ENCODE data around the gene SUN5. TPM values are rescaled to one million over a fixed set of nuclear protein-coding genes. Genes with fewer than 3 reads are reported as not detected.
"Not testable (repeated sequence)": the region's sequence is repeated elsewhere in the genome, so short reads cannot be mapped to it uniquely, and the experiment has no call there.

SUN5 gene
- total and polyA plus RNA-seq, 3 experiments from 2014 or later = not detected

DNA sequence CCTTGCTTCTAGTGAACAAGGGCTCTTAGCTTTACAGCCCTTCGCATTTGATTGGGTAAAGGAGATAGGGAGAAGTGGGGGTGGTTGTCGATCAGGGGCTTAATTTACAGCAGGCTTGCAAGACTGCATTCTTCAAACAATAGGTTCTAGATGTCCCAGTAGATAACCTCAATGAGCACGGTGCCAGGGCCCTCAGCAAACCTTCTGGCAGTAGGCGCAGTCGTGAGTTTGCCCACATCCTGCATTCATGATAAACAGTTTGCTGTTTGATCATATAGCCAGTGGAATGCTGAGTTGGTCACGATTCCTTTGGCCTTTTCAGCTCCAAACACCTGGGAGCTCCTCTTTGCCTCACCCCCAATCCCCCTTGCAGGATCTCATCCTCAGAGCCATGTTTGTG is 27.5 kb downstream of the SUN5 start:
- H3K4me1 ChIP-seq (ENCODE audit: insufficient read depth, low read length) = peaks cover 58% of the 10 kb centered on the region
- Mint-ChIP-seq H3K4me3 (peak overlapping the region in 1 of 7 donors; percentile 44), H3K4me1 (peaks cover 14 to 20% (median 19%) of the 10 kb centered on the region in 3 donors), H3K36me3 (peaks cover 0 to 6% (median 0%) of the 10 kb centered on the region in 3 donors), H3K27ac (peak overlapping the region in 7 of 8 donors; percentile 68 to 95 (median 85)), H3K9me3 (peaks cover 0 to 11% (median 8%) of the 10 kb centered on the region in 5 donors), H3K27me3 (no peaks in the 10 kb centered on the region)
- no peaks in the 10 kb centered on the region for H3K27me3 ChIP-seq (ENCODE audit: insufficient read depth, low read length, poor library complexity, severe bottlenecking)
- peak in 1 of 5 donors; percentile 41 for DNase-seq
- no peaks in the 10 kb centered on the region for H3K36me3 ChIP-seq (ENCODE audit: insufficient read depth, low read length)
- peaks cover 15% of the 10 kb centered on the region for H3K9me3 ChIP-seq (ENCODE audit: low read length)
- no peak overlapping the region for H3K27ac ChIP-seq (ENCODE audit: low read depth, low read length)
- ChIA-PET POLR2A (no interaction called here), CTCF (interaction anchor here (1.3 to 2.0 kb wide), 3 partner anchors 10 to 120 kb away, joined by 3 to 5 read pairs (median 3); no protein-coding TSS in a partner anchor)
- no peak overlapping the region for H3K4me3 ChIP-seq (ENCODE audit: low read length)

DNA sequence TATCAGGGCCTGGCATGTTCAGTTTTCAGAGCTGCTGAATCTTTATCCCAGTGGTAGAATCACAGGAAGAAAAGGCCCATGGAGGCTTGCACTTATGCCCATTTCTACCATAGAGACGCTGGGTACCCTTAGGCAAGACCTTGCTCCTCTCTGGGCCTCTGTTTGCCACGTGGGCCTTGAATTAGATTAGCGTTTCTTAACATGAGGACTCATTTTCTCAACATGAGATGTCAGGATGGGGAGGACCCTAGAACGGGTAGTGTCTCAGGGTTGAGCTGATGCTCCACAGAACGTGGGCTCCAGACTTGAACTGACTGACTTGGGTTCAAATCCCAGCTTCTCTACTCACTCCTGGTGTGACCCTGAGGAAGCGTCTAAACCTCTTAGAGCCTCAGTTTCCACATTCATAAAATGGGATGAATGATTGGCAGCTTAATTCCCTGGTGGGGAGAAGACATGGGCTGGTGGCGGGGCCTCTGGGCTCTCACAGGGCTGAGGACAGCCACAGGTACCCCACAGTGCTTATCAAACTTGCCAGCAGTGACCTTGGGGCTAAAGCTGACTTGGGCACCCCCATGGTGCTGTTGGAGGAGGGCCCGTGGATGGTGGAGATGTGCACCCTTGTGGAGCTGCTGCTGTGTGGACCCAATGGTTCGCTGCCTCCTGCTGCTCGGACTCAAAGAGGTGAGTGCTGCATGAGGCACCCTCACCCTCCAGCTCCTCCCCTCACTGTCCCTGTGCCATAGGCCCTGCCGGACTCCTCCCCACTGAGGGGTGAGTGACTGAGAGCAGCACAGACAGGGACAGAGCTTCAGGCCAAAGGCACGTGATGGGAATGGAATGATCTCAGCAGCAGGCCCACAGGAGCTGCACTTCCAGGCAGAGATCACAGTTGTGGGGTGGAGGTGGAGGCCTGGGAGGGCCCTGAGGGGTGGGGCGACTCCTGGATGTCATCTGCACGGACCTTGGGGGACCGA is 28.2 kb downstream of the SUN5 start:
- H3K27ac ChIP-seq (ENCODE audit: low read depth, low read length) = no peak overlapping the region
- no peaks in the 10 kb centered on the region for H3K27me3 Mint-ChIP-seq

DNA sequence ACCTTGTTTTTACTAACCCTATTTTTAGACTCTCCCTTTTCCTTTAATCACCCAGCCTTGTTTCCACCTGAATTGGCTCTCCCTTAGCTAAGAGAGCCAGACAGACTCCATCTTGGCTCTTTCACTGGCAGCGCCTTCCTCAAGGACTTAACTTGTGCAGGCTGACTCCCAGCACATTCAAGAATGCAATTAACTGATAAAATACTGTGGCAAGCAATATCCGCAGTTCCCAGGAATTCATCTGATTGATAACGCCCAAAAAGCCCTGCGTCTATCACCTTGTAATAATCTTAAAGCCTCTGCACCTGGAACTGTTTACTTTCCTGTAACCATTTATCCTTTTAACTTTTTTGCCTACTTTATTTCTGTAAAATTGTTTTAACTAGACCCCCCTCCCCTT is 29.1 kb downstream of the SUN5 start:
- peaks cover 0 to 11% (median 8%) of the 10 kb centered on the region in 5 donors for H3K9me3 Mint-ChIP-seq
- H3K27ac ChIP-seq (ENCODE audit: low read depth, low read length); H3K27me3 Mint-ChIP-seq; H3K36me3 ChIP-seq (ENCODE audit: insufficient read depth, low read length); H3K4me3 ChIP-seq (ENCODE audit: low read length); H3K27me3 ChIP-seq (ENCODE audit: insufficient read depth, low read length, poor library complexity, severe bottlenecking); POLR2A ChIA-PET; H3K36me3 Mint-ChIP-seq; DNase-seq: not testable (repeated sequence)
- H3K27ac Mint-ChIP-seq = peak overlapping the region in 2 of 8 donors; percentile 57 to 69
- peaks cover 14 to 23% (median 15%) of the 10 kb centered on the region in 3 donors for H3K4me1 Mint-ChIP-seq
- CTCF ChIA-PET = interaction anchor here (2.0 kb wide), 1 partner anchor 8 kb away, joined by 5 read pairs; no protein-coding TSS in a partner anchor
- peak overlapping the region in 1 of 7 donors; percentile 12 for H3K4me3 Mint-ChIP-seq
- H3K9me3 ChIP-seq (ENCODE audit: low read length) = peaks cover 15% of the 10 kb centered on the region
- peaks cover 74% of the 10 kb centered on the region for H3K4me1 ChIP-seq (ENCODE audit: insufficient read depth, low read length)

More for the DNA sequence above, 28.2 kb downstream of the SUN5 start:
- ChIA-PET POLR2A (interaction anchor here (0.8 kb wide), 1 partner anchor 10 kb away, joined by 3 read pairs; no protein-coding TSS in a partner anchor), CTCF (interaction anchor here (2.0 kb wide), 1 partner anchor 9 kb away, joined by 5 read pairs; no protein-coding TSS in a partner anchor)
- H3K4me1 Mint-ChIP-seq = peaks cover 12 to 20% (median 19%) of the 10 kb centered on the region in 3 donors
- peaks cover 0 to 6% (median 0%) of the 10 kb centered on the region in 3 donors for H3K36me3 Mint-ChIP-seq
- peak overlapping the region in 1 of 7 donors; percentile 44 for H3K4me3 Mint-ChIP-seq
- Histone ChIP-seq H3K9me3 (ENCODE audit: low read length) (peaks cover 15% of the 10 kb centered on the region), H3K4me1 (ENCODE audit: insufficient read depth, low read length) (peaks cover 65% of the 10 kb centered on the region), H3K36me3 (ENCODE audit: insufficient read depth, low read length) (no peaks in the 10 kb centered on the region), H3K27me3 (ENCODE audit: insufficient read depth, low read length, poor library complexity, severe bottlenecking) (no peaks in the 10 kb centered on the region), H3K4me3 (ENCODE audit: low read length) (peak overlapping the region; percentile 38)
- H3K9me3 Mint-ChIP-seq = peaks cover 0 to 11% (median 8%) of the 10 kb centered on the region in 5 donors
- no peak for DNase-seq
- H3K27ac Mint-ChIP-seq = peak overlapping the region in 7 of 8 donors; percentile 57 to 95 (median 84)

DNA sequence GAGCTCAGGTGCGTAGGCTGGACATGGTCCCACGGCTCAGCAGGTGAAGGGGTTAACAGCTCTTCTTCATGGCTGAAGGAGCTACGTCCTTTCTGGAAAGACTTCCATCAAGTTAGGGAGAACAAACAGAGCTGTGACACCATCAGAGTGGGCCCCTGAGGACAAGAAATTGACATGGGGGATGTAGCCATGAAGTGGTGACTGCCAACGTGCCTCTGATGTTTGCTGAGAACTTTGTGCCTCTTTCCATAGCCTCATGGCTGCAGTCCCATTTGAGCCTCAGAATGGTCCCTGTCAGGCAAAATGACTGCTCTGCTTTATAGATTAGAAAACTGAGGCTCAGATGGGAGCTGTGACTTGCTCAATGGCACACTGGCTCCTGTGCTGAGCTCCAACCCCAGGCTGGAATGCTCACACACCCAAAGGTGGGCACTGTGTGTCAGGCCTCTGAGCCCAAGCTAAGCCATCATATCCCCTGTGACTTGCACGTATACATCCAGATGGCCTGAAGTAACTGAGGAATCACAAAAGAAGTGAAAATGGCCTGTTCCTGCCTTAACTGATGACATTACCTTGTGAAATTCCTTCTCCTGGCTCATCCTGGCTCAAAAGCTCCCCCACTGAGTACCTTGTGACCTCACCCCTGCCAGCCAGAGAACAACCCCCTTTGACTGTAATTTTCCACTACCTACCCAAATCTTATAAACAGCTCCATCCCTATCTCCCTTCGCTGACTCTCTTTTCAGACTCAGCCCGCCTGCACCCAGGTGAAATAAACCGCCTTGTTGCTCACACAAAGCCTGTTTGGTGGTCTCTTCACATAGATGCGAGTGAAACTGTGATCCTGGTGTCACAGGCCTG is 29.8 kb downstream of the SUN5 start:
- H3K27me3 Mint-ChIP-seq; H3K4me3 ChIP-seq (ENCODE audit: low read length); H3K27me3 ChIP-seq (ENCODE audit: insufficient read depth, low read length, poor library complexity, severe bottlenecking); H3K27ac ChIP-seq (ENCODE audit: low read depth, low read length); H3K36me3 Mint-ChIP-seq; H3K36me3 ChIP-seq (ENCODE audit: insufficient read depth, low read length); DNase-seq; POLR2A ChIA-PET; H3K4me3 Mint-ChIP-seq: not testable (repeated sequence)
- Mint-ChIP-seq H3K9me3 (peaks cover 0 to 11% (median 8%) of the 10 kb centered on the region in 5 donors), H3K4me1 (peaks cover 12 to 30% (median 22%) of the 10 kb centered on the region in 3 donors), H3K27ac (peak overlapping the region in 2 of 8 donors; percentile 57 to 69)
- CTCF ChIA-PET = interaction anchor here (0.6 to 1.5 kb wide), 4 partner anchors 9 to 30 kb away, joined by 3 to 4 read pairs (median 3); no protein-coding TSS in a partner anchor
- H3K9me3 ChIP-seq (ENCODE audit: low read length) = peaks cover 15% of the 10 kb centered on the region
- peaks cover 81% of the 10 kb centered on the region for H3K4me1 ChIP-seq (ENCODE audit: insufficient read depth, low read length)

DNA sequence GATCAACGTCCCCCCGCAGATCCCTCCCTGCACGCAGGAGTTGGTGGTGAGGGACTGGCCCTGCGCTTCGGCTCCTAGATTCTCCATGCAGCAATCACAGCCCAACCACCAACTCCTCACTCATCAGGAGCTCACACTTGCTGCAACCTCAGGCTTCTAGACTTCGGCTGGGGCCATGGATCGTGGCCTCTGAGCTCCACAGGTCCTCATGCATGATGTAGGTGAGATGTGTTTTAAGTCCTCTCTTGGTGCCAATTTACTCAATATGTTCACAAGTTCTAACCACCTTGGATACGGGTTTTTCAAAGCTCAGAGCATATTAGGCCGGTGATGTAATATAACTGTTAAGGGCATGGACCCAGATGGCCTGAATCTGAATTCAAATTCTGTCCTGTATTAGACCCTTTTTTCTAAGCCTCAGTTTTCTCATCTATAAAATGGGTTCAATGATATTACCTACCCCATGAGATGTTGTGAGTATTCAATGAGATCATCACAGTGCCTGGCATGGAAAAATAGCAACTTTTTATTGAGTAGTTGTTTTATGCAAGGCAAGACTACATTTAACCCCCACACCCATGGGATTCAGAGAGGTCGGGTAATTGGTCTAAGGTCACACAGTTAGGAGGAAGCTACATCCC is 31.0 kb downstream of the SUN5 start:
- H3K4me3 Mint-ChIP-seq = peak overlapping the region in 1 of 7 donors; percentile 30
- Histone ChIP-seq H3K4me1 (ENCODE audit: insufficient read depth, low read length) (peaks cover 93% of the 10 kb centered on the region), H3K9me3 (ENCODE audit: low read length) (peaks cover 15% of the 10 kb centered on the region), H3K4me3 (ENCODE audit: low read length) (peak overlapping the region; percentile 44), H3K27ac (ENCODE audit: low read depth, low read length) (peak overlapping the region; percentile 35), H3K27me3 (ENCODE audit: insufficient read depth, low read length, poor library complexity, severe bottlenecking) (no peaks in the 10 kb centered on the region), H3K36me3 (ENCODE audit: insufficient read depth, low read length) (no peaks in the 10 kb centered on the region)
- H3K36me3 Mint-ChIP-seq = peaks cover 0 to 6% (median 0%) of the 10 kb centered on the region in 3 donors
- DNase-seq = no peak
- CTCF ChIA-PET = interaction anchor here (1.0 to 1.5 kb wide), 3 partner anchors 25 to 31 kb away, joined by 3 to 4 read pairs (median 4); no protein-coding TSS in a partner anchor
- no peaks in the 10 kb centered on the region for H3K27me3 Mint-ChIP-seq
- peaks cover 0 to 11% (median 8%) of the 10 kb centered on the region in 5 donors for H3K9me3 Mint-ChIP-seq
- no peak overlapping the region for H3K27ac Mint-ChIP-seq
- POLR2A ChIA-PET = no interaction called here
- peaks cover 10 to 42% (median 34%) of the 10 kb centered on the region in 3 donors for H3K4me1 Mint-ChIP-seq

DNA sequence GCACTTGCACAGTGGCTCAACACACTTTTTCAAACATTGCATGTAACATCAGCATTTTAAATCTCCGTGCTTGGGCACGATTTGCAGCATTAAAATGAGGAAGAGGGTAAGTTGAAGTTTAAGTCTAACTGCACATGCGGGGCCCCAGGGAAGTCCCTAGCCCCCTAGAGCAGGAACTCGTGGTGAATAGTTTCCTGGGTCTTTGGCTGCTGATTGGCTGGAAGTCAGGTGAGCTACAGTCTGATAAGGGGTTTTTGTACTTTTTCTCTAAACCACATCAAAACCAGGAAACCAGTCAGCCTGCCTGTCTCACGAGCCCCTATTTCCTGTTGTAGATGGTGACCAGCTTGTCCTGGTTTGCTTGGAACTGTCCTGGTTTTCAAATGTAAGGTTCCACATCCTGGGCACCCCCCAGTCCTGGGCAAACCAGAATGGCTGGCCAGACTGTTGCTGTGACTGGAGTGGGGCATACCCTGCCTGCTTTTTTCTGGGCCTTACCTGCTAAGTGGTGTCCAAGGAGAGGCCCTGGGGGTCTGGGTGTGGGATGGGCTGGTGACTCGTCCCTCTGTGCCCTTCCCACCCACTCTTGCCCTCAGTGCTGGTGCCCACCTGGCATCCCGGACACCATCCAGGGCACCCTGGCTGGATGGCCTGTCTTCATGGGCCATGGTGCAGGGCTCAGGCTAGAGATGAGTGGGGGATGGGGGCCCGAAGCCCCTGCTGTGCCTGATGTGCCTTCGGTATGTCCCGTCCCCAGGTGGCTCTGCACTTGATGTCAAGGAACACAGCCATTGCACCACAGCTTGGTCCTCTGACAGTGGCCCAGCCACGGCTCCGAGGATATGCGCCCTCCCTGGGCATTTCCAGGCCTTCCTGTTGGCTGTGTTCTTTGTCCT is 31.8 kb downstream of the SUN5 start:
- Histone ChIP-seq H3K36me3 (ENCODE audit: insufficient read depth, low read length) (no peaks in the 10 kb centered on the region), H3K4me3 (ENCODE audit: low read length) (peak overlapping the region; percentile 64), H3K9me3 (ENCODE audit: low read length) (peaks cover 13% of the 10 kb centered on the region), H3K27ac (ENCODE audit: low read depth, low read length) (peak overlapping the region; percentile 59), H3K27me3 (ENCODE audit: insufficient read depth, low read length, poor library complexity, severe bottlenecking) (no peaks in the 10 kb centered on the region), H3K4me1 (ENCODE audit: insufficient read depth, low read length) (peaks cover 96% of the 10 kb centered on the region)
- peak; percentile 67 to 94 (median 94) for DNase-seq
- Mint-ChIP-seq H3K4me3 (no peak overlapping the region), H3K9me3 (peaks cover 0 to 11% (median 8%) of the 10 kb centered on the region in 5 donors), H3K36me3 (peaks cover 0 to 6% (median 0%) of the 10 kb centered on the region in 3 donors), H3K27ac (no peak overlapping the region), H3K4me1 (peaks cover 10 to 49% (median 42%) of the 10 kb centered on the region in 3 donors), H3K27me3 (no peaks in the 10 kb centered on the region)
- POLR2A ChIA-PET = interaction anchor here (1.1 kb wide), 1 partner anchor 27 kb away, joined by 6 read pairs; no protein-coding TSS in a partner anchor
- CTCF ChIA-PET = interaction anchor here (1.1 kb wide), 1 partner anchor 27 kb away, joined by 4 read pairs; no protein-coding TSS in a partner anchor

All from CD8-positive, alpha-beta memory T cell (primary cell).